HEK293 (cell line): ENCODE results near the gene PLEKHA6.
A peak's percentile ranks its signal among the peaks of the same experiment; 100 is the strongest.

Experiments
- CTCF ChIA-PET: fragments of 350-600 bp; formaldehyde crosslinking; extraction: SDS; loops from one replicate; lab custom pipeline; 2021; ENCODE audit warnings: antibody characterized with exemption; lab: Yijun Ruan, JAX
- POLR2A ChIA-PET: fragments of 300-600 bp; formaldehyde crosslinking; extraction: SDS; loops from one replicate; lab custom pipeline; 2020; ENCODE audit warnings: antibody characterized with exemption, inconsistent platforms; lab: Yijun Ruan, JAX
- H3K27ac ChIP-seq: fragments of 200-500 bp; sonication (Bioruptor generic); 2 replicates; pipeline ENCODE4 v1.5.1; 2014; ENCODE audit warnings: low read depth, low read length, control low read depth, inconsistent platforms; ENCODE audit errors: extremely low read depth
- H3K36me3 ChIP-seq, 2 experiments: fragments of 200-500 bp in 1 of 2; sonication (Bioruptor generic) in 1 of 2; 1 replicate in 1 of 2; 2 replicates in 1 of 2; pipeline ENCODE4 v1.5.1; 2014 to 2017; ENCODE audit warnings: inconsistent platforms in 2 of 2, low read length in 2 of 2; ENCODE audit not compliant: control insufficient read depth in 2 of 2, insufficient read depth in 1 of 2
- H3K4me1 ChIP-seq: fragments of 200-500 bp; sonication (Bioruptor generic); 2 replicates; pipeline ENCODE4 v1.5.1; 2014; ENCODE audit warnings: mild to moderate bottlenecking, low read length, inconsistent platforms; ENCODE audit not compliant: control insufficient read depth, insufficient read depth
- H3K4me3 ChIP-seq: 2 replicates; pipeline ENCODE4 v1.5.1; 2011; ENCODE audit warnings: low read depth, mild to moderate bottlenecking, control low read depth, low read length, moderate library complexity
- H3K9me3 ChIP-seq: fragments of 200-500 bp; sonication (Bioruptor generic); 2 replicates; pipeline ENCODE4 v1.5.1; 2014; ENCODE audit warnings: low read depth, low read length, inconsistent platforms; ENCODE audit not compliant: control insufficient read depth, insufficient read depth
- PRDM1 ChIP-seq: fragments of 450-650 bp; formaldehyde crosslinking; IDR thresholded peaks from 2 replicates; pipeline ENCODE4; 2016; ENCODE audit warnings: missing biosample characterization, missing genetic modification characterization
- RBAK ChIP-seq: fragments of 450-650 bp; formaldehyde crosslinking; IDR thresholded peaks from 2 replicates; pipeline ENCODE4 v1.5.1; 2016; ENCODE audit warnings: missing biosample characterization, missing genetic modification characterization
- SALL2 ChIP-seq: fragments of 450-650 bp; formaldehyde crosslinking; IDR thresholded peaks from 2 replicates; pipeline ENCODE4 v1.5.0; 2017; ENCODE audit warnings: missing biosample characterization, mild to moderate bottlenecking, missing genetic modification characterization, borderline replicate concordance
- SCRT1 ChIP-seq: fragments of 450-650 bp; formaldehyde crosslinking; IDR thresholded peaks from 2 replicates; pipeline ENCODE4 v1.5.1; 2016; ENCODE audit warnings: missing biosample characterization, missing genetic modification characterization, borderline replicate concordance
- SCRT2 ChIP-seq: fragments of 450-650 bp; formaldehyde crosslinking; IDR thresholded peaks from 2 replicates; pipeline ENCODE4 v1.5.1; 2016; ENCODE audit warnings: missing biosample characterization, missing genetic modification characterization
- YY1 ChIP-seq: fragments of 450-650 bp; formaldehyde crosslinking; IDR thresholded peaks from 2 replicates; pipeline ENCODE4 v1.5.1; 2018; ENCODE audit warnings: missing biosample characterization, missing genetic modification characterization
- ZBTB1 ChIP-seq: fragments of 450-650 bp; formaldehyde crosslinking; IDR thresholded peaks from 2 replicates; pipeline ENCODE4 v1.5.1; 2016; ENCODE audit warnings: missing biosample characterization, missing genetic modification characterization
- ZBTB17 ChIP-seq: fragments of 450-650 bp; formaldehyde crosslinking; IDR thresholded peaks from 2 replicates; pipeline ENCODE4 v1.5.1; 2016; ENCODE audit warnings: missing biosample characterization, missing genetic modification characterization
- ZBTB21 ChIP-seq: fragments of 450-650 bp; formaldehyde crosslinking; IDR thresholded peaks from 2 replicates; pipeline ENCODE4 v1.5.1; 2017; ENCODE audit warnings: missing biosample characterization, missing genetic modification characterization
- ZBTB48 ChIP-seq: fragments of 450-650 bp; formaldehyde crosslinking; IDR thresholded peaks from 2 replicates; pipeline ENCODE4 v1.5.1; 2016; ENCODE audit warnings: missing biosample characterization, missing genetic modification characterization
- ZNF138 ChIP-seq: fragments of 450-650 bp; formaldehyde crosslinking; IDR thresholded peaks from 2 replicates; pipeline ENCODE4 v1.5.1; 2016; ENCODE audit warnings: missing biosample characterization, missing genetic modification characterization, borderline replicate concordance
- ZNF211 ChIP-seq: fragments of 450-650 bp; formaldehyde crosslinking; IDR thresholded peaks from 2 replicates; pipeline ENCODE4 v1.5.1; 2016; ENCODE audit warnings: low read depth, missing biosample characterization, missing genetic modification characterization
- ZNF248 ChIP-seq: fragments of 450-650 bp; formaldehyde crosslinking; IDR thresholded peaks from 2 replicates; pipeline ENCODE4 v1.5.1; 2017; ENCODE audit warnings: missing biosample characterization, missing genetic modification characterization
- ZNF302 ChIP-seq: fragments of 450-650 bp; formaldehyde crosslinking; IDR thresholded peaks from 2 replicates; pipeline ENCODE4 v1.5.1; 2016; ENCODE audit warnings: missing biosample characterization, missing genetic modification characterization, low read depth
- ZNF473 ChIP-seq: fragments of 450-650 bp; formaldehyde crosslinking; IDR thresholded peaks from 2 replicates; pipeline ENCODE4 v1.5.1; 2017; ENCODE audit warnings: missing biosample characterization, missing genetic modification characterization
- ZNF510 ChIP-seq: fragments of 450-650 bp; formaldehyde crosslinking; IDR thresholded peaks from 2 replicates; pipeline ENCODE4 v1.5.1; 2018; ENCODE audit warnings: mild to moderate bottlenecking, missing genetic modification characterization, missing biosample characterization; ENCODE audit not compliant: insufficient replicate concordance
- ZNF580 ChIP-seq: fragments of 450-650 bp; formaldehyde crosslinking; IDR thresholded peaks from 2 replicates; pipeline ENCODE4 v1.5.1; 2016; ENCODE audit warnings: missing biosample characterization, missing genetic modification characterization
- ZNF830 ChIP-seq: fragments of 450-650 bp; IDR thresholded peaks from 2 replicates; pipeline ENCODE4 v1.5.0; 2018; ENCODE audit warnings: missing biosample characterization, missing genetic modification characterization, low read depth, mild to moderate bottlenecking, moderate library complexity
- ZNF837 ChIP-seq: fragments of 450-650 bp; formaldehyde crosslinking; IDR thresholded peaks from 2 replicates; pipeline ENCODE4 v1.5.1; 2016; ENCODE audit warnings: missing biosample characterization, missing genetic modification characterization
- ZSCAN30 ChIP-seq: fragments of 450-650 bp; IDR thresholded peaks from 2 replicates; pipeline ENCODE4 v1.5.1; 2018; ENCODE audit warnings: missing biosample characterization, mild to moderate bottlenecking, missing genetic modification characterization, moderate library complexity
- TF ChIP-seq, protein P1 (sequence below): fragments of 450-650 bp; formaldehyde crosslinking; IDR thresholded peaks from 2 replicates; pipeline ENCODE4 v1.5.1; 2016; ENCODE audit warnings: missing biosample characterization, missing genetic modification characterization

The PLEKHA6 gene

GRCh38 chr1:204338360-204338759 is 21.4 kb downstream of the PLEKHA6 start:
- H3K4me1 ChIP-seq = peaks cover 3% of the 10 kb centered on the region
- CTCF ChIA-PET = interaction anchor here (0.9 to 1.6 kb wide), 2 partner anchors 60 to 80 kb away, joined by 3 to 6 read pairs; no protein-coding TSS in a partner anchor
- H3K27ac ChIP-seq = no peak overlapping the region
- no peak overlapping the region for H3K4me3 ChIP-seq
- TF ChIP-seq PRDM1 = no peak
- peak; percentile 68 for TF ChIP-seq SCRT1 (tag by site-specific recombination)
- no peaks in the 10 kb centered on the region for H3K36me3 ChIP-seq
- no peaks in the 10 kb centered on the region for H3K9me3 ChIP-seq
- POLR2A ChIA-PET = no interaction called here

- CTCF ChIA-PET = interaction anchor here (0.6 to 1.0 kb wide), 4 partner anchors 9 to 907 kb away, joined by 3 to 5 read pairs (median 4); no protein-coding TSS in a partner anchor
- H3K27ac ChIP-seq = no peak overlapping the region
- H3K9me3 ChIP-seq = no peaks in the 10 kb centered on the region
- no peaks in the 10 kb centered on the region for H3K36me3 ChIP-seq
- H3K4me3 ChIP-seq = no peak overlapping the region
- TF ChIP-seq ZBTB21 = no peak
- no peak for TF ChIP-seq ZBTB1 (tag by site-specific recombination)
- TF ChIP-seq ZSCAN30 (tag by site-specific recombination) = no peak
- no peak for TF ChIP-seq ZNF473 (tag by site-specific recombination)
- TF ChIP-seq, protein P1, sequence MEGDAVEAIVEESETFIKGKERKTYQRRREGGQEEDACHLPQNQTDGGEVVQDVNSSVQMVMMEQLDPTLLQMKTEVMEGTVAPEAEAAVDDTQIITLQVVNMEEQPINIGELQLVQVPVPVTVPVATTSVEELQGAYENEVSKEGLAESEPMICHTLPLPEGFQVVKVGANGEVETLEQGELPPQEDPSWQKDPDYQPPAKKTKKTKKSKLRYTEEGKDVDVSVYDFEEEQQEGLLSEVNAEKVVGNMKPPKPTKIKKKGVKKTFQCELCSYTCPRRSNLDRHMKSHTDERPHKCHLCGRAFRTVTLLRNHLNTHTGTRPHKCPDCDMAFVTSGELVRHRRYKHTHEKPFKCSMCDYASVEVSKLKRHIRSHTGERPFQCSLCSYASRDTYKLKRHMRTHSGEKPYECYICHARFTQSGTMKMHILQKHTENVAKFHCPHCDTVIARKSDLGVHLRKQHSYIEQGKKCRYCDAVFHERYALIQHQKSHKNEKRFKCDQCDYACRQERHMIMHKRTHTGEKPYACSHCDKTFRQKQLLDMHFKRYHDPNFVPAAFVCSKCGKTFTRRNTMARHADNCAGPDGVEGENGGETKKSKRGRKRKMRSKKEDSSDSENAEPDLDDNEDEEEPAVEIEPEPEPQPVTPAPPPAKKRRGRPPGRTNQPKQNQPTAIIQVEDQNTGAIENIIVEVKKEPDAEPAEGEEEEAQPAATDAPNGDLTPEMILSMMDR (tag by site-specific recombination) = no peak
- no peak for TF ChIP-seq SALL2 (tag by site-specific recombination)
- no peak for TF ChIP-seq ZNF510 (tag by site-specific recombination)
- no peak for TF ChIP-seq ZBTB48
- no peak for TF ChIP-seq ZNF830 (tag by site-specific recombination)
- TF ChIP-seq ZNF248 (tag by site-specific recombination) = no peak
- no peak for TF ChIP-seq YY1 (tag by site-specific recombination)
- TF ChIP-seq RBAK = no peak
- TF ChIP-seq ZNF837 = no peak
- TF ChIP-seq ZNF138 = no peak
- TF ChIP-seq ZNF302 (tag by site-specific recombination) = no peak
- TF ChIP-seq ZNF580 (tag by site-specific recombination) = no peak
- H3K4me1 ChIP-seq = peaks cover 3% of the 10 kb centered on the region
- POLR2A ChIA-PET = no interaction called here
Measured at GRCh38 chr1:204337583-204337982, 22.1 kb downstream of the PLEKHA6 start.

DNA sequence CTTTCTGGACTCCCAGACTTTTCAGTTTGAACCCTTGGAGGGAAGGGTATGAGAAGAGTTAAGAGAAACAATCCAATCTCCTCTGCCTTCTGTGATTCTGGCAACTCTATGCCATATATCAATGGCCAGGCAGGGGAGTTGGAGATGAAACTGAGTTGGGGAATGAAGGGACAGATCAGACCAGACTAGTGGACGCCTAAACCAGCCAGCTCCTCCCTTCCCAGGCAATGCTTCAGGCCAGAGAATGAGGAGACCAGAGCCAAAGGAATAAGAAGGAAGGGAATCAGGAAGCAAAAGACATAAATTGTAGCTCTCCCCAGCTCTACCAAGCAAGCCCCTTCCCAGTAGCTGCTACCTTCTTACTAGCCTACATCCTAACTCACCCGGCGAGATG is 22.7 kb downstream of the PLEKHA6 start:
- Histone ChIP-seq H3K4me1 (peaks cover 3% of the 10 kb centered on the region), H3K27ac (no peak overlapping the region), H3K36me3 (no peaks in the 10 kb centered on the region), H3K4me3 (no peak overlapping the region), H3K9me3 (no peaks in the 10 kb centered on the region)
- ChIA-PET POLR2A (no interaction called here), CTCF (interaction anchor here (0.6 to 1.0 kb wide), 3 partner anchors 9 to 907 kb away, joined by 4 to 5 read pairs (median 4); no protein-coding TSS in a partner anchor)
- TF ChIP-seq ZNF211 (tag by site-specific recombination) = no peak
- TF ChIP-seq ZBTB17 (tag by site-specific recombination) = peak; percentile 84
- no peak for TF ChIP-seq SCRT2
